ENCODE measurements around the gene BOD1L1. TPM values are rescaled to one million over a fixed set of nuclear protein-coding genes. Genes with fewer than 3 reads are reported as not detected.

Gene BOD1L1
- total RNA-seq (48.9 TPM), polyA plus RNA-seq (1 to 10 TPM; 1.4 to 2.0 (median 1.6) TPM)

DNA sequence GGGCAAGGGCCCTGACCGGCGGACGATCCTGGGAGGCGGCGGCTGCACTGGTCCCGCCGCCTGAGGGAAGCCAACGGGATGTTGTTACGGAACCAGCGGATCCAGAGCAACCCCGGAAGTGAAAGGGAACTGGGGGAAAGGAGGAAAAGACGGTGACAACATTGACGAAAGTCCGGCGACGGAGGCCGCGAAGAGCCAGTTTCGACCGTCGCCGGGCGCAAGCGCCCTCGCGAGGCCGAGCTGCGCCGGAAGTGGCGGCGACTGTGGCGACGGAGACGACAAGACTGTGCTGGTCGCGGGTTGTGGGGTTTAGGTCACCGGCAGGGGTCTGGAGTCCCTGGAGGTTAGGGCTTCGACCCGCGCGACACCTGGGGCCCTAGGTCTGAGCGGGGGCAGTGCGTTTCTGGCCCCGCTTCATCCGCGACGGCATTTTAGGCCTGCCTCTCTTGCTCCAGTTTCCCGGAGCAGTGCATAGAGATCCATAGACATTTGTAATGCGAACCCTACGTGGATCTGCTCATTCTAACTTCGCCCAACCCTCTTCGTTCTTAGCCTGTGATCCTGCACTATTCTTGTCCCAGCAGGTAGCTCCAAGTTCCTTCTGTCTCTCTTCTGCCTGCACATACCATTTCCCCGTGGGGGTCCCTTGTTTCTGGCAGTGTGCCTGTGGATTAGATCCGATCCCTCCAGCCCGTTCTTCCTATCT lies at the start of gene BOD1L1:
Gene BOD1L1, minus strand, starts transcription at position 120 of the 706 bp plus-strand sequence. CDS start 138 bp downstream, outside the sequence.
- Mint-ChIP-seq H3K9me3 (no peaks in the 10 kb centered on the region), H3K4me1 (peaks cover 29 to 55% (median 44%) of the 10 kb centered on the region in 4 donors), H3K27ac (peak within 1 kb of the TSS; percentile 97 to 99 (median 98)), H3K36me3 (peaks cover 7% of the 10 kb centered on the region), H3K27me3 (peaks cover 3% of the 10 kb centered on the region), H3K4me3 (peak within 1 kb of the TSS; percentile 92 to 98 (median 96))
- DNase-seq (peak; percentile 71 to 93 (median 78)), ATAC-seq (ENCODE audit: low read depth in 2 of 2) (peak; percentile 75 to 78)
- peaks cover 4% of the 10 kb centered on the region for H3K36me3 ChIP-seq (ENCODE audit: control insufficient read depth, insufficient read depth, low read length)
- peak within 1 kb of the TSS; percentile 78 for H3K27ac ChIP-seq (ENCODE audit: insufficient read depth, low read length, poor library complexity, severe bottlenecking)
- H3K9me3 ChIP-seq (ENCODE audit: control insufficient read depth in 2 of 2, low read length in 2 of 2): no peaks in the 10 kb centered on the region
- H3K27me3 ChIP-seq (ENCODE audit: control insufficient read depth, insufficient read depth, low read length): no peaks in the 10 kb centered on the region
- H3K4me1 ChIP-seq (ENCODE audit: control insufficient read depth, insufficient read depth, low read length, poor library complexity, severe bottlenecking): peaks cover 18% of the 10 kb centered on the region
- H3K4me3 ChIP-seq (ENCODE audit: low read depth, low read length): peak within 1 kb of the TSS; percentile 99

DNA sequence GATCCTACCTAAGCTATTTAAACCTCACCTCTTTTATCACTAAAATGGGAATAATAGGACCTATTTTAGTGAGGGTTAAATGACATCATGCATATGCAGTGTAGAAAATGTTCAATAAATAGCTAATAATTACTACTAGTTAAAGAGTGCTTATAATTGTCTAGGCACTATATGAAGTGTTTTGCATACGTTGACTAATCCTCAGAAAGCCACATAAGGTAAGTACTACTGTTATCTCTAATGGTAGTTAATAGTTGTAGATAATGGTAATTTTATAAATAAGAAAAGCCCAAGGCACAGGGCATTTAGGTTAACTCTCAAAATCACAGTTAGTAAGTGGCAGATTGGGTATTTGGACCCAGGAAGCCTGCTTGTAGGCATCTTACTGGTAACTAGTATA lies 47.4 kb upstream of the BOD1L1 start:
- H3K4me1 ChIP-seq (ENCODE audit: control insufficient read depth, insufficient read depth, low read length, poor library complexity, severe bottlenecking): no peaks in the 10 kb centered on the region
- DNase-seq (no peak), ATAC-seq (ENCODE audit: low read depth in 2 of 2) (no peak)
- peaks cover 0 to 14% of the 10 kb centered on the region in 2 experiments for H3K9me3 ChIP-seq (ENCODE audit: control insufficient read depth in 2 of 2, low read length in 2 of 2)
- H3K27ac ChIP-seq (ENCODE audit: insufficient read depth, low read length, poor library complexity, severe bottlenecking): no peak overlapping the region
- H3K36me3 Mint-ChIP-seq: no peaks in the 10 kb centered on the region
- H3K36me3 ChIP-seq (ENCODE audit: control insufficient read depth, insufficient read depth, low read length): no peaks in the 10 kb centered on the region
- no peak overlapping the region for H3K4me3 ChIP-seq (ENCODE audit: low read depth, low read length)
- H3K27me3 Mint-ChIP-seq: peaks cover 13% of the 10 kb centered on the region
- no peak overlapping the region for H3K4me3 Mint-ChIP-seq
- no peaks in the 10 kb centered on the region for H3K4me1 Mint-ChIP-seq
- no peak overlapping the region for H3K27ac Mint-ChIP-seq
- peaks cover 2 to 32% (median 11%) of the 10 kb centered on the region in 7 donors for H3K9me3 Mint-ChIP-seq
- no peaks in the 10 kb centered on the region for H3K27me3 ChIP-seq (ENCODE audit: control insufficient read depth, insufficient read depth, low read length)

DNA sequence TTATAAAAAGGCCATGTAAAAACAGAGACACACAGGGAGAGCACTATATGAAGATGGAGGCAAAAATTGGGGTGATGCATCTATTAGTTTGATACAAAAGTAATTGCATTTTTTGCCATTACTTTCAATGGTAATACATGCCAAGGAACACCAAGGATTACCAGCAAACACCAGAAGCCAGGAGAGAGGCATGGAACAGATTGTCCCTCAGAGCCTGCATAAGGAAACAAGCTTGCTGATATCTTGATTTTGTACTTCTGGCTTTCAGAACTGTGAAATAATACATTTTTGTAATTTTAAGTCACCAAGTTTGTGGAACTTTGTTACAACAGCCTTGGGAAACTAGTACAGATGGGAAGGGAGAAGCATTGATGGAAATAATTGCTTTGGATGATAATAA lies 45.6 kb upstream of the BOD1L1 start:
- H3K9me3 Mint-ChIP-seq: peaks cover 1 to 19% (median 7%) of the 10 kb centered on the region in 7 donors
- no peaks in the 10 kb centered on the region for H3K36me3 Mint-ChIP-seq
- Histone ChIP-seq H3K27me3 (ENCODE audit: control insufficient read depth, insufficient read depth, low read length) (no peaks in the 10 kb centered on the region), H3K9me3 (ENCODE audit: control insufficient read depth in 2 of 2, low read length in 2 of 2) (peaks cover 0 to 9% of the 10 kb centered on the region in 2 experiments), H3K36me3 (ENCODE audit: control insufficient read depth, insufficient read depth, low read length) (no peaks in the 10 kb centered on the region), H3K4me1 (ENCODE audit: control insufficient read depth, insufficient read depth, low read length, poor library complexity, severe bottlenecking) (no peaks in the 10 kb centered on the region), H3K27ac (ENCODE audit: insufficient read depth, low read length, poor library complexity, severe bottlenecking) (no peak overlapping the region), H3K4me3 (ENCODE audit: low read depth, low read length) (no peak overlapping the region)
- no peaks in the 10 kb centered on the region for H3K4me1 Mint-ChIP-seq
- H3K27me3 Mint-ChIP-seq: peaks cover 13% of the 10 kb centered on the region
- no peak for DNase-seq
- no peak overlapping the region for H3K27ac Mint-ChIP-seq
- ATAC-seq (ENCODE audit: low read depth in 2 of 2): no peak
- no peak overlapping the region for H3K4me3 Mint-ChIP-seq

DNA sequence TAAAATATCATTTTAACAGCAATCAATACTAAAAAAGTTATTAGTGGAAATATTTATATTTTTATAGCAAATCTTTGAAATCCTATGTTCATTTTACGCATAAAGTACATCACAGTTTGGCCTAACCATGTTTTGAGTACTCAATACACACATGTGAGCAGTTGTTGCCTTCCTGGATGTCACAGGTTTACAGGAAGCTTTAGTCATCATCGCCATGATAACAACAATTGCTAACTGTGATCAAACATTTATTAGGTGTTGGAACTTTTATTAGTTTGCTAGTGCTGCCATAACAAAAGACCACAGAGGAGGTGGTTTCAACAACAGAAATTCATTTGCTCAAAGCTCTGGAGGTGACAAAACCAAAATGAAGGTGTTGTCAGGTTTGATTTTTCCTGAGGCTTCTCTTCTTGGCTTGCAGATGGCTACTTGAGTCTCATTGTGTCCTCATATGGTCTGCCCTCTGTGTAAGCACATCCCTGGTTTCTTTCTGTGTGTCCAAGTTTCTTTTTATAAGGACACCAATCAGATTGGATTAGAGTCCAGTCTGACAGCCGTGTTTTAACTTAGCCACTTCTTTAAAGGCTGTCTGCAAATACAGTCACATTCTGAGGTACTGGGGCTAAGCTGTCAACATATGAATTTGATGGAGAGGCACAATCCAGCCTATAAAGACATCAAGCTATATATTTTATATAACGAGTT lies 43.1 kb upstream of the BOD1L1 start:
- no peak for ATAC-seq (ENCODE audit: low read depth in 2 of 2)
- no peak for DNase-seq
- no peak overlapping the region for H3K27ac ChIP-seq (ENCODE audit: insufficient read depth, low read length, poor library complexity, severe bottlenecking)
- H3K27me3 Mint-ChIP-seq: peaks cover 9% of the 10 kb centered on the region
- no peak overlapping the region for H3K27ac Mint-ChIP-seq
- no peak overlapping the region for H3K4me3 Mint-ChIP-seq
- no peaks in the 10 kb centered on the region for H3K9me3 ChIP-seq (ENCODE audit: control insufficient read depth in 2 of 2, low read length in 2 of 2)
- H3K27me3 ChIP-seq (ENCODE audit: control insufficient read depth, insufficient read depth, low read length): no peaks in the 10 kb centered on the region
- no peak overlapping the region for H3K4me3 ChIP-seq (ENCODE audit: low read depth, low read length)
- no peaks in the 10 kb centered on the region for H3K36me3 Mint-ChIP-seq
- no peaks in the 10 kb centered on the region for H3K36me3 ChIP-seq (ENCODE audit: control insufficient read depth, insufficient read depth, low read length)
- H3K9me3 Mint-ChIP-seq: peaks cover 1 to 14% (median 6%) of the 10 kb centered on the region in 7 donors
- no peaks in the 10 kb centered on the region for H3K4me1 ChIP-seq (ENCODE audit: control insufficient read depth, insufficient read depth, low read length, poor library complexity, severe bottlenecking)
- H3K4me1 Mint-ChIP-seq: no peaks in the 10 kb centered on the region

DNA sequence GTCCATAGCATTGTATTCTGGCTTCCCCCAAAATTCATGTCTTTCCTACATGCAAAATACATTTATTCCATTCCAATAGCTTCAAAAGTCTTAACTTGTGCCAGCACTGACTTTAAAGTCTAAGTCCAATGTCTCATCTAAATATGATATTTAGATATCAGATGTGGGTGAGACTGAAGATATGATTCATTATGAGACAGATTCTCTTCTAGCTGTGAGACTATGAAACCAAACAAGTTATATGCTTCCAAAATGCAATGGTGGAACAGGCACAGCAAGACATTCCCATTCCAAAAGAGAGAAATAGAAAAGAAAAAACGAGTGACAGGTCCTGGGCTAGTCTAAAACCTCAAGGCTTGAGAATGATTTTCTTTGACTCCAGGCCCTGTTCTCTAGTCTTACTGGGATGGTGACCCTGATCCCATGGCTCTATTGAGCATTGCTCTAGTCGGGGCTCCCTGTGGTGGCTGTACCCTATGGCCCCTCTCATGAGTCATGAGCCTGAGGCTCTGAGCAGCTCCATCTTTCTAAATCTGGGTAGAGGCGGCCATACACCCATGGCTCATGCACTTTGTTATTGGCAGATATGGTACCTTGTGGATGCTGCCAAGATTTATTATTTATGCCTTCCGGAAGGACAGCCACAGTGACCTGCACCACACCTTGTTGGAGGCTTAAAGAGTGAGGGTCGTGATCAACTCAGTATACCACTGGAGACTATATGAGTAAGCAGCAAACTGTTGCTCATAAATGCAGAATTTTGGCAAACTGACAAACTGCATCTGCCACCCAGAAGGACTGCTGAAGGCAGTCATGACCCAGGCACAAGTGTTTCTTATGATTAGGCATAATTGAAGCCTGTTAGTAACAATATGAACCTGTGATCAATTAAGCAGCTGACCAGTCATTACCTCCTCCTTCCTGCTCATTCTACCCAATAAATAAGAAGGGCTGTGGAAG lies 38.5 kb upstream of the BOD1L1 start:
- no peaks in the 10 kb centered on the region for H3K9me3 ChIP-seq (ENCODE audit: control insufficient read depth in 2 of 2, low read length in 2 of 2)
- Mint-ChIP-seq H3K4me3 (no peak overlapping the region), H3K27ac (no peak overlapping the region), H3K27me3 (no peaks in the 10 kb centered on the region), H3K9me3 (peaks cover 0 to 3% (median 0%) of the 10 kb centered on the region in 7 donors), H3K4me1 (no peaks in the 10 kb centered on the region), H3K36me3 (no peaks in the 10 kb centered on the region)
- H3K4me1 ChIP-seq (ENCODE audit: control insufficient read depth, insufficient read depth, low read length, poor library complexity, severe bottlenecking): no peaks in the 10 kb centered on the region
- H3K27ac ChIP-seq (ENCODE audit: insufficient read depth, low read length, poor library complexity, severe bottlenecking): no peak overlapping the region
- H3K27me3 ChIP-seq (ENCODE audit: control insufficient read depth, insufficient read depth, low read length): no peaks in the 10 kb centered on the region
- no peaks in the 10 kb centered on the region for H3K36me3 ChIP-seq (ENCODE audit: control insufficient read depth, insufficient read depth, low read length)
- H3K4me3 ChIP-seq (ENCODE audit: low read depth, low read length): no peak overlapping the region
- DNase-seq (no peak), ATAC-seq (ENCODE audit: low read depth in 2 of 2) (no peak)

DNA sequence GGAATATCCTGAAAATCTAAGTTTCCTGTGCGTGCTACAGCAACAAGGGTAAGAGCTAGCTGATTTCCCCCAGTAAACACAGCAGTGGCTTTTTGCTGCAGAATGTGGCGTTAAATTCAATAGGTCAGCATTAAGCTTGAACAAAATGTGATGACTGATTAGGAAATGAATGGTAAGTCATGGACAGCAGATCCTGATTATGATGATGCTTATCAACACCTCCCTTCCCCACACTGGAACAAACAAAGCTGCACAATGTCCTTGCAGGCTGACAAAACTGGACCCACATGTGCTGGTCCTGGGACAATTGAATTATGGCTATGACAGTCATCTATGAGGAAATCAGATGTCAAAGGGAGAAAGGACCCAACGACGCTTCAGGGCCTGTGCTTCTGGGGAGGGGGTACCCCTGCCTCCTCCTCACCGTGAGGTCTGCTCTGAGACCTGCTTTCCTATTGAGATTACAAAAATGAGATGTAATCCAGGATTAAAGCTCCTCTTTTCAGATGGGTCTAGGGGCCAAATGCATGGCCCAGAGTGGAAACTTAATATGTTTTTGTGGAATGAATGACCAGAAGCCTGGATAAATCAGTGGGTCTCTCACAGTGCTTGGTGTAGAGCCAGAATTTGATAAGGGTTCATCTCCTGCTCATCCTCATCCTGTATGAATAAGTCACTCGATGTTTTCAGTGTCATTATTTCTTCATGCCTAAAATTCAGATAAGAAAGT lies 32.0 kb upstream of the BOD1L1 start:
- no peaks in the 10 kb centered on the region for H3K9me3 ChIP-seq (ENCODE audit: control insufficient read depth in 2 of 2, low read length in 2 of 2)
- DNase-seq (no peak), ATAC-seq (ENCODE audit: low read depth in 2 of 2) (no peak)
- H3K36me3 ChIP-seq (ENCODE audit: control insufficient read depth, insufficient read depth, low read length): no peaks in the 10 kb centered on the region
- no peak overlapping the region for H3K27ac ChIP-seq (ENCODE audit: insufficient read depth, low read length, poor library complexity, severe bottlenecking)
- Mint-ChIP-seq H3K9me3 (peaks cover 0 to 2% (median 0%) of the 10 kb centered on the region in 7 donors), H3K36me3 (no peaks in the 10 kb centered on the region), H3K4me3 (no peak overlapping the region), H3K4me1 (peaks cover 3 to 11% (median 4%) of the 10 kb centered on the region in 4 donors), H3K27ac (no peak overlapping the region), H3K27me3 (no peaks in the 10 kb centered on the region)
- H3K27me3 ChIP-seq (ENCODE audit: control insufficient read depth, insufficient read depth, low read length): no peaks in the 10 kb centered on the region
- peaks cover 8% of the 10 kb centered on the region for H3K4me1 ChIP-seq (ENCODE audit: control insufficient read depth, insufficient read depth, low read length, poor library complexity, severe bottlenecking)
- H3K4me3 ChIP-seq (ENCODE audit: low read depth, low read length): no peak overlapping the region
